SK-N-SH treated with all-trans-retinoic acid at 6 μM for 48 hours (cell line): ENCODE data around the gene FER.

Source experiments
- ARNTL ChIP-seq: fragments of 450-650 bp; formaldehyde crosslinking; IDR thresholded peaks from 2 replicates; pipeline ENCODE4 v1.5.0; 2020; ENCODE audit warnings: low read depth, mild to moderate bottlenecking, moderate library complexity, borderline replicate concordance
- BACH2 ChIP-seq: fragments of 250-450 bp; sonication (Bioruptor Pico); IDR thresholded peaks from 2 replicates; pipeline ENCODE4 v1.9.0; 2021; ENCODE audit warnings: mild to moderate bottlenecking, borderline replicate concordance
- CSDC2 ChIP-seq: fragments of 250-450 bp; sonication (Bioruptor Pico); IDR thresholded peaks from 2 replicates; pipeline ENCODE4 v1.5.0; 2020; ENCODE audit warnings: mild to moderate bottlenecking, moderate library complexity
- GLIS3 ChIP-seq: fragments of 250-450 bp; sonication (Bioruptor Pico); IDR thresholded peaks from 2 replicates; pipeline ENCODE4 v1.5.0; 2020; ENCODE audit warnings: mild to moderate bottlenecking, moderate library complexity
- OSR1 ChIP-seq: fragments of 250-450 bp; sonication (Bioruptor Pico); IDR thresholded peaks from 2 replicates; pipeline ENCODE4 v1.8.0; 2022; ENCODE audit warnings: moderate library complexity, mild to moderate bottlenecking, inconsistent platforms
- PATZ1 ChIP-seq: fragments of 250-450 bp; sonication (Bioruptor Pico); IDR thresholded peaks from 2 replicates; pipeline ENCODE4 v1.8.0; 2020; ENCODE audit warnings: mild to moderate bottlenecking, moderate library complexity, borderline replicate concordance
- PPARA ChIP-seq: fragments of 250-450 bp; sonication (Bioruptor Pico); IDR thresholded peaks from 2 replicates; pipeline ENCODE4 v1.5.0; 2020; ENCODE audit warnings: mild to moderate bottlenecking, borderline replicate concordance
- TOX ChIP-seq: fragments of 250-450 bp; sonication (Bioruptor Pico); IDR thresholded peaks from 2 replicates; pipeline ENCODE4 v1.8.0; 2021; ENCODE audit warnings: mild to moderate bottlenecking, moderate library complexity, borderline replicate concordance
- TSHZ2 ChIP-seq: fragments of 250-450 bp; sonication (Bioruptor Pico); IDR thresholded peaks from 2 replicates; pipeline ENCODE4 v1.5.0; 2020; ENCODE audit warnings: mild to moderate bottlenecking, moderate library complexity
- ZC3H10 ChIP-seq: fragments of 250-450 bp; sonication (Bioruptor Pico); IDR thresholded peaks from 2 replicates; pipeline ENCODE4 v1.5.1; 2021; ENCODE audit warnings: mild to moderate bottlenecking, moderate library complexity
- ZFP30 ChIP-seq: fragments of 450-650 bp; formaldehyde crosslinking; IDR thresholded peaks from 2 replicates; pipeline ENCODE4 v1.5.0; 2022; ENCODE audit warnings: mild to moderate bottlenecking, moderate library complexity
- ZNF565 ChIP-seq: fragments of 450-650 bp; formaldehyde crosslinking; conservative IDR thresholded peaks from 2 replicates; pipeline ENCODE4 v1.5.0; 2020; ENCODE audit warnings: low read depth, mild to moderate bottlenecking, moderate library complexity
- ZNF70 ChIP-seq: fragments of 450-650 bp; formaldehyde crosslinking; IDR thresholded peaks from 2 replicates; pipeline ENCODE4 v1.5.0; 2020; ENCODE audit warnings: mild to moderate bottlenecking, moderate library complexity
- ZNF8 ChIP-seq: fragments of 450-650 bp; formaldehyde crosslinking; IDR thresholded peaks from 2 replicates; pipeline ENCODE4 v1.5.0; 2020; ENCODE audit warnings: mild to moderate bottlenecking, moderate library complexity

GRCh38 chr5:108950276-108950675 lies 202.6 kb downstream of the FER start:
- TF ChIP-seq ZFP30 (no peak), ARNTL (CRISPR knock-in tag) (no peak), PATZ1 (CRISPR knock-in tag) (no peak), CSDC2 (CRISPR knock-in tag) (no peak), PPARA (no peak), GLIS3 (CRISPR knock-in tag) (no peak), OSR1 (CRISPR knock-in tag) (no peak), ZNF565 (CRISPR knock-in tag) (no peak), BACH2 (CRISPR knock-in tag) (no peak), TSHZ2 (CRISPR knock-in tag) (no peak), TOX (CRISPR knock-in tag) (no peak), ZNF70 (no peak), ZNF8 (CRISPR knock-in tag) (no peak), ZC3H10 (CRISPR knock-in tag) (no peak)
